ENCODE measurements around the gene MICAL3.
A peak's percentile ranks its signal among the peaks of the same experiment; 100 is the strongest.
"Not testable (repeated sequence)": the region's sequence is repeated elsewhere in the genome, so short reads cannot be mapped to it uniquely, and the experiment has no call there.

Gene MICAL3

DNA sequence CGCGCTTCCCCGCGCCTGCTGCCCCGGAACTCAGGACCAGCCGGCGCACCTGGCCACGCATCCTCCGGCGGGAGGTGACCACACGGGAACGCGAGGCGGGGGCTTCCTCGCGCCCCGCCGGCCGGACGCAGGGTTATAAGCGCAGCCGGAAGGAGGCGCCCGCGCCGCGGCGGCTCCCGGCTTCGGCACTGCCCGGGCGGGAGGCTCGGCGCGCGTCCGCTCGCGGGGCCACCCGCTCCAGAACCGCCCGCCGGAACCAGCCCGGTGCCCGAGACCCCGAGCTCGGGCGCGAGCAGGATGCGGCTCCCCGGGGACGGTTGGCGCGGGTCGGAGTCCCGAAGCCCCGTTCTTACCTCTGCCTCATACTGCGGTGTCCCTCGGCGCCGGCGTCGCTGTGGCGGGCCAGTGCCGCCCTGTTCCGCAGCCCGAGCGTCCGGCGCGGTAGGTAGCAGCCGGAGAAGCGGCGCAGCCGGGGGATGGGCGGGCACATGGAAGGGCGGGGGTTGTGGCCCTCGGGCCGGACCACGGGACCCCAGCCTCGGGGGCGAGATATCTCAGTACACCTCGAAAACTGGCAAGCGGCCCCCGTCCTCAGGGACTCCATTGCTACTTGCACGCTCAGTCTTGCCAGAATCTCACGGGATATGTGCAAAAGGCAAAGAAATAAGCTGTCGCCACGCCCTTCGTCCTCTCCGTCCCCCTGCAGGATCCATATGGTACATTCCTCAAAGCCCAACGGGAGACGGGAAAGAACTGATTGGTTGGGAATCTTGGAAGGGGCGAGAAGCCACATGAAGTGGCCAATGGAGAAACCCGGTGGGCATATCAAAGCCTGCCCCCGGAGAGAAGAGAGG, 23.1 kb downstream of the MICAL3 start:
- DNase-seq (ENCODE audit: extremely low read depth, low read depth): peak; percentile 96
- H3K4me3 ChIP-seq (replicated peaks; ENCODE audit: low read depth, low read length): peak overlapping the region; percentile 73
- TF ChIP-seq, protein P1, sequence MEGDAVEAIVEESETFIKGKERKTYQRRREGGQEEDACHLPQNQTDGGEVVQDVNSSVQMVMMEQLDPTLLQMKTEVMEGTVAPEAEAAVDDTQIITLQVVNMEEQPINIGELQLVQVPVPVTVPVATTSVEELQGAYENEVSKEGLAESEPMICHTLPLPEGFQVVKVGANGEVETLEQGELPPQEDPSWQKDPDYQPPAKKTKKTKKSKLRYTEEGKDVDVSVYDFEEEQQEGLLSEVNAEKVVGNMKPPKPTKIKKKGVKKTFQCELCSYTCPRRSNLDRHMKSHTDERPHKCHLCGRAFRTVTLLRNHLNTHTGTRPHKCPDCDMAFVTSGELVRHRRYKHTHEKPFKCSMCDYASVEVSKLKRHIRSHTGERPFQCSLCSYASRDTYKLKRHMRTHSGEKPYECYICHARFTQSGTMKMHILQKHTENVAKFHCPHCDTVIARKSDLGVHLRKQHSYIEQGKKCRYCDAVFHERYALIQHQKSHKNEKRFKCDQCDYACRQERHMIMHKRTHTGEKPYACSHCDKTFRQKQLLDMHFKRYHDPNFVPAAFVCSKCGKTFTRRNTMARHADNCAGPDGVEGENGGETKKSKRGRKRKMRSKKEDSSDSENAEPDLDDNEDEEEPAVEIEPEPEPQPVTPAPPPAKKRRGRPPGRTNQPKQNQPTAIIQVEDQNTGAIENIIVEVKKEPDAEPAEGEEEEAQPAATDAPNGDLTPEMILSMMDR (IDR thresholded peaks at IDR 0.05; ENCODE audit: low read depth, low read length, missing control alignments): peak; percentile 23

DNA sequence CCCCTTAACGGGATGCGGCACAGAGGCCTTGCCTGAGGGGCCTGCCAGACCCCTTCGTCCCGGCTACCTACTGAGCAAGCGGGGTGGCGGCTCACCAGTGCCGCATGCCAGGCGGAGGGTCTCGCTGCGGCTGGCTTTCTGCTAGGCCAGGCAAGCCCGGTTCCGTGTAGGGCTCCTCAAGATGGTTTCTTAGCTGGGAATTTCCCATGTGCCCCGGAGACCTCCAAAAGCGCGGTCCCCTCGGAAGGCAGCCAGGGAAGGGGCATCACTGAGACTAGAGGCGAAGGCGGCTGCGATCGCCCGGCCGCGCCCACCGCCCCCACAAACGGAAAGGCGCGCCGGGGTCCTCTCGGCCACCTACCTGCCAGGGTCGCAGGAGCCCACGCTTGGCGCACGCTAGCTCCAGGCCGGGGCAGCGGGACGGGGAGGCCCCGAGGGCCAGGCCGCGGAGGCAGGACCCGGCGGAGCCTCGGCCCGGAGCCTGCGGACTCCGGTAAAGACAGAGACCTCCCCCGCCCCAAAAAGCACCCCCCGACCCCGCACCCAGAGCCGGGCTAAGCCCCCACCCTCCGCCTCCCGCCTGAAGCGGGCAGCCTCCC, 23.8 kb downstream of the MICAL3 start:
- DNase-seq (ENCODE audit: extremely low read depth, low read depth): no peak
- TF ChIP-seq, protein P1 (IDR thresholded peaks at IDR 0.05; ENCODE audit: low read depth, low read length, missing control alignments): no peak
- peak overlapping the region; percentile 73 for H3K4me3 ChIP-seq (replicated peaks; ENCODE audit: low read depth, low read length)

DNA sequence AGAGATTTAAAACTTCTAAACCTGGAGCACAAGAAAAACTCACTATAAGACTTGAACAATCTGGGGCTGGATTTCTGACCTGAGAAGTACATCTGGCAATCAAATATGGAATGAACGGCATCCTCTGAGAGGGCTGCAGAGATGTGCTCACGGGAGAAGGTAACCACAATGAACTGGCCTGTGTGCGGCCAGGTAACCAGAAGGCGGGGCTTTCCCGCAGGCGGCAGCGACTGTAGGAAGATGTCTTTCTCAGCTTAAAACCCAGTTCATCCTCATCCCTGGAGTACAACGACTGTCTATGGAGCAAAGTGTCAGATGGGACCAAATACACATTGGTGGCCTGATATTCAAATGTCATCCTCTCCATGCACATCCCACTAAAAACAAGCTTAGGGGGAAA, 24.5 kb downstream of the MICAL3 start:
- peak overlapping the region; percentile 73 for H3K4me3 ChIP-seq (replicated peaks; ENCODE audit: low read depth, low read length)
- TF ChIP-seq, protein P1 (IDR thresholded peaks at IDR 0.05; ENCODE audit: low read depth, low read length, missing control alignments): no peak
- DNase-seq (ENCODE audit: extremely low read depth, low read depth): no peak

DNA sequence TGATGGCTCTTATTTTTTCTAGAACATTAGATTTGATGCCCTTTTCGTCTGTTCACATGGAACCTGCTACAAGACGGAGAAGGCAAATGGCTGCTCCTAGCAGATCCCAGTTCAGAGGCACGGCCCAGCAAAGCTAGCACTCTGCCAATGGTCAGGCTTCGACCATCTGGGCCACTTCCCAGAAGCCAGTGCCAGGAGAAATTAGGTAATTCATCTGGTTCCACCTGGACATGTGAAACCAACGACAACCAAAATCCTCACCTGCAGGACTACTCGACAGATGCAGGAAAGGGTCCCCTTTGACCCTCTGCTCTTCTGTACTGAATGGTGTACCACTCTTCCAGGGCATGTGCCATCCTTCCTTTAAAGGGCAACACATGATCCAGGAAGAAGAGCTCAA, 25.4 kb downstream of the MICAL3 start:
- no peak overlapping the region for H3K4me3 ChIP-seq (replicated peaks; ENCODE audit: low read depth, low read length)
- DNase-seq (ENCODE audit: extremely low read depth, low read depth): no peak
- TF ChIP-seq, protein P1 (IDR thresholded peaks at IDR 0.05; ENCODE audit: low read depth, low read length, missing control alignments): no peak

DNA sequence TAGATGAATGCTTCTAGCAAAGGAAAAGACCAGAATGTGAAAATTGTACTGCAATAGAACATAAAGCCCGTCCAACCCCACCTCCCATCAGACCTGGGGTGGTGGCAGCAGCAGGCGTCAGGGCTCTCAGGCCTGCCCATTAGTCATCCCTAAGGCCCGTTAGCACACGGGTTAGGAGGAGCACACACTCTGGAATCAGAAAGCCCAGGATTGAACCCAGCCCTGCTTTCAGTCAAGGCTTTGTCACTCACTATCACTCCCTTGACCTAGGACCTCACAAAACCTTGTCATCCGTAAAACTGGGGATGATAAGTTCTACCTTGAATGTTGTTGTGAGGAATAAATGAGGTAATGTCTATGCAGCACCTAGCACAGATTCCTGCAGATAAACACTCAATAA, 26.9 kb downstream of the MICAL3 start:
- TF ChIP-seq, protein P1 (IDR thresholded peaks at IDR 0.05; ENCODE audit: low read depth, low read length, missing control alignments): no peak
- no peak for DNase-seq (ENCODE audit: extremely low read depth, low read depth)
- H3K4me3 ChIP-seq (replicated peaks; ENCODE audit: low read depth, low read length): no peak overlapping the region

DNA sequence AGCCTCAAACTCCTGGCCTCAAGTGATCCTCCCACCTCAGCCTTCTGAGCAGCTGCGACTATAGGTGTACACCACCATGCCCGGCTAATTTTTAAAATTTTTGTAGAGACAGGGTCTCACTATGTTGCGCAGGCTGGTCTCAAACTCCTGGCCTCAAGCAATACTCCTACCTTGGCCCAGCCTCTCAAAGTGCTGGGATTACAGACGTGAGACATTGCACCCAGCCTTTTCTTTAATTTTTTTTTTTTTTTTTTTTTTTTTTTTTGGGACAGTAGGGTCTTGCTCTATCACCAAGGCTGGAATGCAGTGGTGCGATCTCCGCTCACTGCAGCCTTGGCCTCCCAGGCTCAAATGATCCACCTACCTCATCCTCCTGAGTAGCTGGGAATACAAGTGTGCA, 29.1 kb downstream of the MICAL3 start:
- H3K4me3 ChIP-seq (replicated peaks; ENCODE audit: low read depth, low read length); DNase-seq (ENCODE audit: extremely low read depth, low read depth): not testable (repeated sequence)

DNA sequence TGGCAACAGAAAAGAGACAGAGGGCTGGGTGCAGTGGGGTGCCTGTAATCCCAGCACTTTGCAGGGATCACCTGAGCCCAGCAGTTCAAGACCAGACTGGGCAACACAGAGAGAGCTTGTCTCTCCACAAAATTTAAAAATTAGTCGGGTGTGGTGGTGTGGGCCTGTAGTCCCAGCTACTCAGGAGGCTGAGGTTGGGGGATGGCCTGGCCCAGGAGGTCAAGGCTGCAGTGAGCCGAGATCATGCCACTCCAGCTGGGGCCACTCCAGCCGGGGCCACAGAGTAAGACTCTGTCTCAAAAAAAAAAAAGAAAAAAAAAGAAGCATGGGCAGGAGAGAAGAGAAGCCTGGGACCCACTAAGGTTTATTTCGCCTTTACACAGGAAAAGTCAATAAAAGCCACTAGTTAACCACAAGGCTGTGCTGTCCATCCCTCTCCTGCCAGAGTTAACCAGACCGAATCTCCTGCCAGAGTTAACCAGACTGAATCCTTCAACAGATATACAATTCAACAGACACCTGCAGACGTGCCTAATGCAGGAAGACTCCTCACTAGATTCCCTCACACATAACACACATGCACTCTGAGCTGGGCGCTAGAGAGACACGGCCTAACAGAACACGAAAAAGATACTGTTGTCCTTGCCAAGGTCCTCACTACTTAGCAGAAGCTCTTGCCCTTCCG, 29.8 kb downstream of the MICAL3 start:
- no peak overlapping the region for H3K4me3 ChIP-seq (replicated peaks; ENCODE audit: low read depth, low read length)
- TF ChIP-seq, protein P1 (IDR thresholded peaks at IDR 0.05; ENCODE audit: low read depth, low read length, missing control alignments): no peak

DNA sequence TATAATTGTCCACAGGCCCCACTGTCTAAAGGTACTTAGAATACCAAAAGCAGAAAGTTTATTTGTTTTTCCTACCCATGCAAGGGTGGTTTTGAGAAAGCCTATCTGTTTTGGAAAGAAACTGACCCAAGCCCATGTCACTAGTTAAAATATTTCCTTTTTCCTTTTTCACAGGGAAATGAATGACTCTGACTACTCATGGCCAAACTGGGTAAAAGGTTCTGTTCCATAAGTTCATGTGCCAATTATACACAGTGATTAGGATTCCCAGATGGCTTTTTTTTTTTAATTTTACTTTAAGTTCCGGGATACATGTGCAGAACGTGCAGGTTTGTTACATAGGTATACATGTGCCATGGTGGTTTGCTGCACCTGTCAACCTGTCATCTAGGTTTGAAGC, 31.4 kb downstream of the MICAL3 start:
- not testable (repeated sequence) for H3K4me3 ChIP-seq (replicated peaks; ENCODE audit: low read depth, low read length); DNase-seq (ENCODE audit: extremely low read depth, low read depth)

More for the DNA sequence above, 29.8 kb downstream of the MICAL3 start:
- DNase-seq (ENCODE audit: extremely low read depth, low read depth): no peak

DNA sequence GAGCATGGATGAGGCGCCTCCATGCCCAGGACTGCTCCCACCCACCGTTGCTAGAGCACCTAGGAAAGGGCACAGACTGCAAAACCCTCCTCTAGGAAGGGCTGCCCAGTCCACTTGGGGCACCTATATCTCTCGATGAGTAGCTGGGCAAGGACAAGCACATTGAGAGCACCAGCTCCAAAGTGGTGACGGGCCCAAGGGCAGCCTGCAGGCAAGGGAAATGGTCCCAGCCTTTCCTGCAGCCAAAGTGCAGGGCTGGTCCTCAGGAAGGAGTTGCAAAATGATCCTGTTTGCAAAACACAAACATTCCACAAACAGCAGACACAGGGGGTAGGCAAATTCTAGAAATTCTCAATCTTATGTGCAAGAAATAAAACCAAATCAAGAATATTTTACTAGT, 32.4 kb downstream of the MICAL3 start:
- DNase-seq (ENCODE audit: extremely low read depth, low read depth); H3K4me3 ChIP-seq (replicated peaks; ENCODE audit: low read depth, low read length): not testable (repeated sequence)

Data from HFF-Myc (cell line).